Suprapubic skin (tissue), 4 donors: ENCODE data around the gene GOLGA2. TPM values are rescaled to one million over a fixed set of nuclear protein-coding genes. Genes with fewer than 3 reads are reported as not detected.

Experiments
- DNase-seq, 2 donors: peaks; one replicate each; pipeline ENCODE4 v3.0.0-alpha.2; 2019; ENCODE audit warnings: low spot score in 2 of 2
- H3K27ac ChIP-seq: fragments of 200-600 bp; sonication (generic); one replicate; pipeline ENCODE4 v1.5.1; 2019
- H3K27me3 ChIP-seq: fragments of 200-600 bp; sonication (generic); one replicate; pipeline ENCODE4 v1.5.1; 2019
- H3K36me3 ChIP-seq: fragments of 200-600 bp; sonication (generic); one replicate; pipeline ENCODE4 v1.5.1; 2019
- H3K4me1 ChIP-seq: fragments of 200-600 bp; sonication (generic); one replicate; pipeline ENCODE4 v1.5.1; 2019
- H3K4me3 ChIP-seq: fragments of 200-600 bp; sonication (generic); one replicate; pipeline ENCODE4 v1.5.1; 2019; ENCODE audit warnings: mild to moderate bottlenecking
- H3K9me3 ChIP-seq: fragments of 200-600 bp; sonication (generic); one replicate; pipeline ENCODE4 v1.5.1; 2019
- CTCF ChIP-seq, 2 donors: fragments of 200-600 bp in 1 of 2; fragments of 450-650 bp in 1 of 2; sonication (generic) in 1 of 2; IDR thresholded peaks; one replicate each; pipeline ENCODE4 v1.5.1; 2016 to 2019; ENCODE audit warnings: antibody characterized with exemption in 2 of 2, mild to moderate bottlenecking in 1 of 2, moderate library complexity in 1 of 2
- EP300 ChIP-seq: sonication (generic); formaldehyde crosslinking; IDR thresholded peaks from one replicate; pipeline ENCODE4 v1.6.1; 2017; ENCODE audit warnings: antibody characterized with exemption
- POLR2A ChIP-seq, 2 donors: fragments of 450-650 bp; IDR thresholded peaks; one replicate each; pipeline ENCODE4 v1.6.1; 2017; ENCODE audit warnings: antibody characterized with exemption in 2 of 2, mild to moderate bottlenecking in 2 of 2, moderate library complexity in 2 of 2
- POLR2AphosphoS5 ChIP-seq, 3 donors: sonication (generic); formaldehyde crosslinking; IDR thresholded peaks; one replicate each; pipeline ENCODE4 v1.6.1; 2017; ENCODE audit warnings: antibody characterized with exemption in 3 of 3
- WGBS: methylation state at CpG from one replicate; pipeline ENCODE4 v1.1.5; 2018; 5-methylcytosine and 5-hydroxymethylcytosine counted together
- total RNA-seq, 4 donors: library from RNA; depleted of rRNA; stranded (reverse); fragments of >200 nt; gene quantifications; one replicate each; pipeline ENCODE4 v1.1.0, GENCODE V29; 2016

GOLGA2 gene
- total RNA-seq, 4 donors from 2014 or later, result 83.5 to 131 (median 99.0) TPM

- Histone ChIP-seq H3K36me3 (peaks cover 16% of the 10 kb centered on the region), H3K27me3 (no peaks in the 10 kb centered on the region), H3K4me1 (peaks cover 6% of the 10 kb centered on the region), H3K4me3 (no peak overlapping the region), H3K9me3 (no peaks in the 10 kb centered on the region), H3K27ac (no peak overlapping the region)
- TF ChIP-seq EP300 (no peak), CTCF (IDR thresholded peaks at IDR 0.05) (no peak)
- 92% methylated on average over 8 of the region's 13 CpGs for WGBS
- DNase-seq, result no peak
These were observed 52.7 kb downstream of the GOLGA2 start for GRCh38 chr9:128222880-128223670.

GRCh38 chr9:128222026-128222425 lies 53.8 kb downstream of the GOLGA2 start:
- Histone ChIP-seq H3K4me1 (peaks cover 10% of the 10 kb centered on the region), H3K36me3 (peaks cover 16% of the 10 kb centered on the region), H3K9me3 (no peaks in the 10 kb centered on the region), H3K4me3 (no peak overlapping the region), H3K27ac (no peak overlapping the region), H3K27me3 (no peaks in the 10 kb centered on the region)
- DNase-seq, result no peak
- WGBS, result 91% methylated on average over 10 of the region's 10 CpGs
- TF ChIP-seq POLR2A (IDR thresholded peaks at IDR 0.05), result no peak
- no peak for TF ChIP-seq POLR2AphosphoS5 (IDR thresholded peaks at IDR 0.05)
- TF ChIP-seq EP300, result no peak
- no peak for TF ChIP-seq CTCF (IDR thresholded peaks at IDR 0.05)

GRCh38 chr9:128219831-128220230 lies 56.0 kb downstream of the GOLGA2 start:
- Histone ChIP-seq H3K36me3 (peaks cover 16% of the 10 kb centered on the region), H3K27ac (no peak overlapping the region), H3K9me3 (no peaks in the 10 kb centered on the region), H3K27me3 (no peaks in the 10 kb centered on the region), H3K4me1 (peaks cover 20% of the 10 kb centered on the region), H3K4me3 (no peak overlapping the region)
- no peak for TF ChIP-seq CTCF (IDR thresholded peaks at IDR 0.05)
- TF ChIP-seq EP300, result no peak
- no peak for TF ChIP-seq POLR2A (IDR thresholded peaks at IDR 0.05)
- no peak for TF ChIP-seq POLR2AphosphoS5 (IDR thresholded peaks at IDR 0.05)
- WGBS, result 87% methylated on average over 9 of the region's 9 CpGs
- DNase-seq, result no peak

DNA sequence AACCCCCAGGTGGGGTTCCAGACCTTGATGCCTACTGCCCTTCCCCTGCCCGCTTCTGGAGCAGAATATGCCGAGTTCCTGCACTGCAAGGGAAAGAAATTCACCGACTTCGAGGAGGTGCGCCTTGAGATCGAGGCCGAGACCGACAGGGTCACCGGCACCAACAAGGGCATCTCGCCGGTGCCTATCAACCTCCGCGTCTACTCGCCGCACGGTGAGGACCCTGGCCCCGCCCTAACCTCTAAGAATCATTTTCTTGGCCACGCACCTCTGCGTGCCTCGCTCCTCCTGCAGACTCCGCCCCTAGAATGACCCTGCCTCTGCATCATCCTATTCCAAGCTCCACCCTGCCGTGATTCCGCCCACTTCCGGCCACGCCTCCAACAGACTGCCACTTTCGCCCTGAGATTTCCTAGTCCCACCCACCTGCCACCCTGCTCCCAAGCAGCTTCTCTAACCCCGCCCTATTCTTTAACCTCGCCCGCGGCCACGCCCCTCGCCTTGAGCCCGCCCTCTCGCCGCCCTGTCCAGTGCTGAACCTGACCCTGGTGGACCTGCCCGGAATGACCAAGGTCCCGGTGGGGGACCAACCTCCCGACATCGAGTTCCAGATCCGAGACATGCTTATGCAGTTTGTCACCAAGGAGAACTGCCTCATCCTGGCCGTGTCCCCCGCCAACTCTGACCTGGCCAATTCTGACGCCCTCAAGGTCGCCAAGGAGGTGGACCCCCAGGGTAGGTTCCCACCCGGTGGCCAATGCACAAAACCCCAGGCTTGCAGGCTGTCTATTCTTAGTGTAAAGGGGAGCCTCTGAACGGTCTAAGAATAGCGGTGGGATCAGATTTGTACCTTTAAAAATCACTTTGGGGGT lies 57.1 kb downstream of the GOLGA2 start:
- Histone ChIP-seq H3K4me1 (peaks cover 22% of the 10 kb centered on the region), H3K27me3 (no peaks in the 10 kb centered on the region), H3K4me3 (peak overlapping the region; percentile 32), H3K27ac (no peak overlapping the region), H3K9me3 (no peaks in the 10 kb centered on the region), H3K36me3 (peaks cover 11% of the 10 kb centered on the region)
- WGBS, result 16% methylated on average over 42 of the region's 47 CpGs
- TF ChIP-seq POLR2AphosphoS5 (IDR thresholded peaks at IDR 0.05) (no peak), POLR2A (IDR thresholded peaks at IDR 0.05) (no peak), CTCF (IDR thresholded peaks at IDR 0.05) (no peak), EP300 (no peak)
- peak; percentile 96 to 97 for DNase-seq

DNA sequence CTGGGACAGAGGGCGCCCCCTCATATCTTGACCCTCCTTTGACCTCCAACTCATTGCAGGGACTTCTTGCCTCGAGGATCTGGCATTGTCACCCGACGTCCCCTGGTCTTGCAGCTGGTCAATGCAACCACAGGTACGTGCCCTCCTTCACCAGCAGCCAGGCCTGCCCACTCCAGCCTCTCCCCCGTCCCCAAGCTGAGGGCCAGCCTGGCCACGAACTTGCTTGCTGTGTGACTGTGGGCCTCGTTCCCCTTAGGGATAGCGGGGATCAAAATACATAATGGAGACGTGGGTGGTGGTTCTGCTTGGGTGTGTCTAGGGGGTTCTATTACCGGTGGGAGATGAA lies 57.7 kb downstream of the GOLGA2 start:
- Histone ChIP-seq H3K36me3 (peaks cover 11% of the 10 kb centered on the region), H3K27me3 (no peaks in the 10 kb centered on the region), H3K27ac (no peak overlapping the region), H3K9me3 (no peaks in the 10 kb centered on the region), H3K4me3 (peak overlapping the region; percentile 32), H3K4me1 (peaks cover 22% of the 10 kb centered on the region)
- no peak for TF ChIP-seq EP300
- no peak for TF ChIP-seq POLR2A (IDR thresholded peaks at IDR 0.05)
- TF ChIP-seq CTCF (IDR thresholded peaks at IDR 0.05), result no peak
- no peak for TF ChIP-seq POLR2AphosphoS5 (IDR thresholded peaks at IDR 0.05)
- 75% methylated on average over 10 of the region's 11 CpGs for WGBS
- DNase-seq, result no peak
